ENCODE data around the gene HDAC9. TPM values are rescaled to one million over a fixed set of nuclear protein-coding genes. Genes with fewer than 3 reads are reported as not detected.

HDAC9 gene
- total RNA-seq, 1 experiment from 2014 or later = 20.3 TPM

GRCh38 chr7:18481776-18482175, 13.8 kb upstream of the HDAC9 start:
- no peak for DNase-seq (ENCODE audit: low read depth, low spot score)
- in situ Hi-C loops (cut with HindIII; ENCODE audit: low pct_unique_long_range_greater_than_20kb, low sequenced_read_pairs) = loop anchor here (25.0 kb wide), 1 partner anchor 119 kb away; no protein-coding TSS in a partner anchor

GRCh38 chr7:18488049-18488448, 7.5 kb upstream of the HDAC9 start:
- in situ Hi-C loops (cut with HindIII; ENCODE audit: low pct_unique_long_range_greater_than_20kb, low sequenced_read_pairs) = loop anchor here (25.0 kb wide), 1 partner anchor 126 kb away; no protein-coding TSS in a partner anchor
- DNase-seq (ENCODE audit: low read depth, low spot score) = no peak

DNA sequence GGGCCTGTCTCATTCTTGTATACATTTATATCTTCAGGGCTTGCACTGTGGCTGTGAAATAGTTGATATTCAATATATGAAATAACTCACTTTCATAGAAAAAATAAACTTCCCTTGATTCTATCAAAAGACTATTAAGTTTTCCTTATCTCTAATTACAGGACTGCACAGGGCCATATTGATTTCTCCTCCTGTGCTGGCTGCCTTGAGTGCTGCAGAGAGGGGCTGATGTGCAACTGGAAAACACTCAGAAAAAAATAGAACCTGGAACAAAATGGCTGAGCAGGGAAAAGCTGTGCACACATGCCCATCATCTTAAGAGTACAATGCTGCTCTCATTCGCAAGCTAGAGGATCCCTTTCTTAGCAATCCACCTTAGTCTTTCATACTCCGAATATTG, 5.9 kb upstream of the HDAC9 start:
- in situ Hi-C loops (cut with HindIII; ENCODE audit: low pct_unique_long_range_greater_than_20kb, low sequenced_read_pairs) = loop anchor here (25.0 kb wide), 1 partner anchor 127 kb away; no protein-coding TSS in a partner anchor
- no peak for DNase-seq (ENCODE audit: low read depth, low spot score)

GRCh38 chr7:18491871-18492270, 3.7 kb upstream of the HDAC9 start:
- no peak for DNase-seq (ENCODE audit: low read depth, low spot score)
- in situ Hi-C loops (cut with HindIII; ENCODE audit: low pct_unique_long_range_greater_than_20kb, low sequenced_read_pairs) = loop anchor here (25.0 kb wide), 1 partner anchor 130 kb away; no protein-coding TSS in a partner anchor

DNA sequence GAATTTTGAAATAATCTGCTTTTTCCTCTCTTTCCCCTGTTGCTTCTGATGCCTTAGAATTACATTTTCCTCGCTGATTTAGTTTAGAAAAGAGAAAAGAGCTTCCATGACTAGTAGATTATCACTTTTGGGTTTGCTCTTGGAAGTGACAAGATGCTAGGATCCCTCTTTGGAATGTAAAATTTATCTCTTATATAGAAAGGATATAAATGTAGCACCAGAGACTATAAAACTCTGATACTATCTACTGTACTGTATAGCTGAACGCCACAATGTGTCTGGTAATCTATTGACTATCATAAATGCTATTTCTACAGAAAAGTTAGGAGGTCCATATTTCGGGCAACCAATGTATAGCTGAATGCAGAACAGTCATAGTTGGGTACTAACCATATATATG, 1.1 kb upstream of the HDAC9 start:
- no peak for DNase-seq (ENCODE audit: low read depth, low spot score)
- in situ Hi-C loops (cut with HindIII; ENCODE audit: low pct_unique_long_range_greater_than_20kb, low sequenced_read_pairs) = loop anchor here (25.0 kb wide), 1 partner anchor 132 kb away; no protein-coding TSS in a partner anchor

DNA sequence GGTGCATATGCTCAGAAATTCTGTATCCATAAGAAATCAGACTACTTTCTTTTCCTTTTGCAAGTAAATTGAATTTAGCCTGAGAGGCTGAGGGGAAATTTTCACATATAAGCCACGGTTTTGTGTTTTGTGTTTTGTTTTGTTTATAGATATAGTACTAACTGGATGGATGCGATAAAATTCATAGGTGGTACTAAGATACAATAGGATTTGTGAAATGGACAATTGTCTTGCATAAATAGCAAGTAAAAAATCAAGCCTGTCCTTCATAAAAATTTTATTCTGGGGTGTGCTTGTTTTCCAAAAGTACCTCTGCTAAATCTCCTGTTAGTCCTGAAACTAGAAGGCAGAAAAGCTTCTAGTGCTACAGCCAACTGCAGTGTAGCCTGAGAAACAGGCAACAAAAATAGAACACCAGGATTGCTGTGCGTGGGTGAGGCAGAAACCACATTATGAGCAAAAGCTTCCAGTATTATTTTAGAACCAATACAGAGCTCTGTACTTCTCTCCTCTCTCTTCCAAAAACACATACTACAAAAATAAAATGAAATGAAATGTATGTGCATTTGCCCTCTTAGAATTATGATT, 634 bp upstream of the HDAC9 start:
- in situ Hi-C loops (cut with HindIII; ENCODE audit: low pct_unique_long_range_greater_than_20kb, low sequenced_read_pairs) = loop anchor here (25.0 kb wide), 1 partner anchor 133 kb away; no protein-coding TSS in a partner anchor
- peak; percentile 39 for DNase-seq (ENCODE audit: low read depth, low spot score)

DNA sequence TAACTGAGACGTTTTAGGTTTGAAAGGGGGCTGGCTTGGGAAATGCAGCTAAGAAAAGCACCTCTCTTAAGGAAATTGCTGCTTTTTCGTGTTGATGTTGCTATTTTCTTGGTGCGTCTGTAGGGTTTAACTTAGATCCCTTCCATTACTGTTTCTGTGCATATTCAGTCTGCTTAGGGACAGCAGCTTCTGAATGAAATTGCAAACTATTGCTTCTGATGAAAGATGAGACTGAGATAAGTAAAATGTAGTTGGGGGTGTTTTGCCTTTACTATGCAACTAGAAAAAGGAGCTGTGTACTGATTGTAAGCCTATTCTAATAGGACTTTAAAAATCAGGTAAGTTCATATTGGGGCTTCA, 772 bp downstream of the HDAC9 start:
- no peak for DNase-seq (ENCODE audit: low read depth, low spot score)
- in situ Hi-C loops (cut with HindIII; ENCODE audit: low pct_unique_long_range_greater_than_20kb, low sequenced_read_pairs) = loop anchor here (25.0 kb wide), 1 partner anchor 134 kb away; no protein-coding TSS in a partner anchor

DNA sequence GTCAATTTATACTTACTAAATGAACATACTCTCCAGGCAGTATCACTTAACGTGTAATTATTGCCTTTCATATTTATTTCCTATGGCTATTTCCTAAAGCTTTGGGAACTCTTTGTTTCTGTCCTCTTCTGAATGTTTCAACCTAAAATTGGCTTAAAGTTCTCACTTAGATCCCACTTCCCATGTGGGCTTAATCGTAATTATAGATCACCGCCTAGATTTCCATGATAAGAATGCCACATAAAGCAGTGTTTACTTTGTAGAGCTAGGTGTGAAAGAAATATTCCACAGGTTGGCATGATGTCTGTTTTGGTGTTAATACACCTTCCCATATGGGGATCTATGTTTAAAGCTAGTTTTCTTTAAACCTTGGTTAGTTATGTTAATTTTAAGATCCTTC, 1.5 kb downstream of the HDAC9 start:
- no peak for DNase-seq (ENCODE audit: low read depth, low spot score)
- in situ Hi-C loops (cut with HindIII; ENCODE audit: low pct_unique_long_range_greater_than_20kb, low sequenced_read_pairs) = loop anchor here (25.0 kb wide), 1 partner anchor 135 kb away; no protein-coding TSS in a partner anchor

DNA sequence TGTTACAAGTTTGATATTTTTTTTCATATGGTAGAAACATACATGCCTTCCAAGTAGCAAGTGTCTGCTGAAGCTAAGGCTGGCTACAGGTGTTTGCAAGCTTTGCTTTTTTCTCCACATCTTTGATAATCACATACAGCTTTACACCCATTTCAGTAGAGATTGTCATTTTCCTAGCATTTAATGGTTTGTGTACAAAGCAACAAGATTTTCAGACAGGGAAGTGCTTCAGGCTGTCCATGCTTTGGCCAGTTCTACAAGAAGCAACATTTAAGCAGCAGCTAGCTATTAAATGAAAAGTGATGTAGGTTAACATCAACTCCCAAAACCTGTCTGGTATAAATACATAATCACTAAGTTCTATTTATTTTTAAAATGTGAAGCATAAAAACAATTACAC, 2.3 kb downstream of the HDAC9 start:
- DNase-seq (ENCODE audit: low read depth, low spot score) = no peak
- in situ Hi-C loops (cut with HindIII; ENCODE audit: low pct_unique_long_range_greater_than_20kb, low sequenced_read_pairs) = loop anchor here (25.0 kb wide), 1 partner anchor 135 kb away; no protein-coding TSS in a partner anchor

DNA sequence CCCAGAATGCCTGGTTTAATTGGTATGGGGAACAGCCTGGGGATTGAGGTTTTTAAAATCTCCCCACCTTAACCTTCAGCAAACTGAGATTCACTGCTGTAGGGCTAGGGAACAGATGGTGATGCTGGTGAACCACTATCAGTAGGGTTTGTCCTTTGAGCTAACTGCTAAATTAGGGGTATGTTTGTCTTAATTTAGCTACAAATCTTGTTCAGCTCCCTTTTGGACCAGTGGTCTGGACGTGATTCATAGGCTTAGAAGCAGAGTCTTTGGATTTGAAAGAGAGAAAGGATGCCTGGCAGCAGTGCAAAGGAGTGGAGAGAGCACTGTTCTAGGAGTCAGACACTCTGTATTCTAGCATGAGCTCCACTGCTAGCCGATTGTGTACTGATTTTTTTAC, 2.8 kb downstream of the HDAC9 start:
- in situ Hi-C loops (cut with HindIII; ENCODE audit: low pct_unique_long_range_greater_than_20kb, low sequenced_read_pairs) = loop anchor here (25.0 kb wide), 1 partner anchor 136 kb away; no protein-coding TSS in a partner anchor
- DNase-seq (ENCODE audit: low read depth, low spot score) = no peak

DNA sequence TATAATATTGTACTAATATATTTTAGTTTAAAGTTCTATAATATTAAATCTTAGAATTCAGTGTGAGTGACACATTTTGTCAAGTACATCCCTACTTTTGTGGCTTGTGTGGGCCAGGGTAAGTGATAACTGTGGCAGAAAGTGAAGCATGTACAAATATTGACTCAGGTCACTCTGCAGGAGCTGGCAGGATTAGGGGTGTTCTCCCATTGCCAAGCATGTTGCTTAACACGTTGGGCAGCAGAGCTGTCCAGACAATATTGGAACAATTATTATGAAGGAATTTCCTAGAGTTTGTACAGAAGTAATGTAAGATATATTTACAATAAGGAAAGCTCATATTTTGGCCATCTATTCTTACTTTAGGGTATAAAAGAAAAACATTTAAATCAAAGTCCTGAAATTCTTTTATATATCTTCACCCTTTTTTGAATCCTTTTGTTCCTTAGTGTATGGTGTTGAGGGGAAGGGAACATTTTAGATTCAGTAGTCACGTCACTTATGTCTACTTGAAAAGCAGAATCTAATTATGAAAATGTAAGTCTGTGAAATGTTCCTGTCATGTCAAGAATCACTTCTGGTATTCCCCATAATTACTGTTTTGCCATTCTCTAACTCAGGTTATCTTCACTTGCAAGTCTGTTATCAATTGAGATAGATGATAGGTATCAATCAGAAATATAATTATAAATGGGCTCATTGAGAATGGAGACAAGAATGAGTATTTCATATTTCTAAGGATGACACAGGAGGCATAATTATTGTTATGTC, 4.0 kb downstream of the HDAC9 start:
- in situ Hi-C loops (cut with HindIII; ENCODE audit: low pct_unique_long_range_greater_than_20kb, low sequenced_read_pairs) = loop anchor here (25.0 kb wide), 1 partner anchor 137 kb away; no protein-coding TSS in a partner anchor
- no peak for DNase-seq (ENCODE audit: low read depth, low spot score)

DNA sequence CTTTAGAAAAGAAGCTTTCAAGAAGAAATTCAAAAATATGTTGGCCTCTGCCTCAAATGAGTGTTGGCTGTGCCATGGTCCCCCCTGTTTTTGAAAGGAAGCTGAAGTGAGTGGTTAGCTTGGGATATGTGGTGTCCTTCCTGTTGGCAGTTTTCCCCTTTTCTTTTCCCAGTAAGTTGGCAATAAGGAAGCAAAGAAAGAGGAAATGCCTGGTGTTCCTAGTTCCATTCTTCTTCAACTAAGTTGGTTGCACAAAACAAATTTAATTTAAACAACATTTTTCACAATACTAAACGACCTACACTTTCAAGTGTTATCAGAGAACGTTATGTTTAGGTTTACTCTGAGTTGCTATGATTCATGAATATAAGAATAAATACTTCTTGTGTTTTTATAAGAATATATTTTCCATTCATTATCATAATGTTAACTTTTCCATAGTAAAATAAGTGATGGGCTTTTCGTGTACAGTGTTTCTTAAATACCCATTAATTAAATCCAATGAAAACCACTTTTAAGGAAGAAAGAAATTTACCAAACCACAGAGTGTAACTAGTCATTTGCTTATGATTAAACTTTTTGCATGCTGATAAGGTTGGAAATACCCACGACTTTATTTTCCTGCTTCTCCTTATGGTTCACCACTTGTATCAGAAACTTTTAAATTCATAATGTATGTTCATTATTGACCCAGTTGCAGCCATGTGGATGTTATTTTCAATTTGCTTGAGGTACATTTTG, 7.7 kb downstream of the HDAC9 start:
- DNase-seq (ENCODE audit: low read depth, low spot score) = no peak
- in situ Hi-C loops (cut with HindIII; ENCODE audit: low pct_unique_long_range_greater_than_20kb, low sequenced_read_pairs) = no loop called here

- DNase-seq (ENCODE audit: low read depth, low spot score) = no peak
- in situ Hi-C loops (cut with HindIII; ENCODE audit: low pct_unique_long_range_greater_than_20kb, low sequenced_read_pairs) = no loop called here
Measured at GRCh38 chr7:18504965-18505364, 9.4 kb downstream of the HDAC9 start.

- in situ Hi-C loops (cut with HindIII; ENCODE audit: low pct_unique_long_range_greater_than_20kb, low sequenced_read_pairs) = no loop called here
Measured at GRCh38 chr7:18505870-18506460, 10.4 kb downstream of the HDAC9 start.

DNA sequence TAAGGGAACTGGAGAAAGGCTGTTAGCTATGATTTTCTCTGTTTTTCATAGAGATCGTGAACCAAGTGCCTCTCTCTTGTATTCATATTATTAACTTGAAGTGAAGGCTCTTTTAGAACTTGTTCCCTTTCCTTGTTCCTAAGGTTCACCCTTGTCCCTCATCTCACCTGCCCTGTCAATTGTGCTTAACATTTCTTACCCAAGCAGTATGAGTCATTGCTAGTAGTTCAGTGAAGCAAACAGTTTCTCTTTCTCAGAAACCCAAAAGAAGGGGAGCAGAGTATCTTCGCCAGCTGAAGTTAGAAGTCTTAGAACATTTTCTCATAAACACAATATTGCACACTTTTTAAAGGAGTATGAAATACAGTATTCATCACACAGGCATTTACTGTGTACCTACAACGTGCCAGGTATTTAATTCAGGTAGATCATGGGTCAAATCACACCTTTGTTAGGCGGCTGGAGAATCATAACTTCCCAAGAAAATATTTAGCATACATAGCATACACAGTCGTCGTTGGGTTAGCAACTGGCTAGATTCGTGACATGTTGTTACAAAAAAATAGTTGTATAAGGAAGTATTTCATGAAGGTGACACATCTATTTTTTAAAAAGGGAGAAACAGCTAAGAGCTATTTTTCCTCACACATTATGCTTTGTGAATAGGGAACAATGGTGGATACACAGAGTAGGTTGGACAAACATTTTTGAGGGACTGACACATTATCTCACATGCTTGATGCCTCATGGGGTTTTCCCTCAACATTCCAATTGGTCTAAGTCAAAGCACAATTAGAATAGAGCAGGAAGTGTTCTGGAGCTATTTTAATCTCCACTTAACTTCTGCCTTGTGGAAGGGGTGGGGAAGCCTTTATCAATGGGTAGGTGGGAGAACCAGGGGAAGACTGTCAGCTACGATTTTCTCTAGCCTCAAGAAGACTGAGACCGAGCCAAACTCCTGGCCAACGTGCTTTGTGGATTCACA, 13.2 kb downstream of the HDAC9 start:
- in situ Hi-C loops (cut with HindIII; ENCODE audit: low pct_unique_long_range_greater_than_20kb, low sequenced_read_pairs) = no loop called here
- DNase-seq (ENCODE audit: low read depth, low spot score) = peak; percentile 98

More at GRCh38 chr7:18505870-18506460, 10.4 kb downstream of the HDAC9 start:
- DNase-seq (ENCODE audit: low read depth, low spot score) = peak; percentile 32

GRCh38 chr7:18509481-18509880, 13.9 kb downstream of the HDAC9 start:
- DNase-seq (ENCODE audit: low read depth, low spot score) = peak; percentile 33
- in situ Hi-C loops (cut with HindIII; ENCODE audit: low pct_unique_long_range_greater_than_20kb, low sequenced_read_pairs) = no loop called here

Data from SK-MEL-5 (cell line).